GM19324 (cell line): Measurements from ENCODE around the gene FUS.
"Not testable (repeated sequence)": the region's sequence is repeated elsewhere in the genome, so short reads cannot be mapped to it uniquely, and the experiment has no call there.

ENCODE experiments used
- ATAC-seq: cut with Tn5 transposase; IDR thresholded peaks from one replicate; pipeline ENCODE4 v1.9.1; 2021; ENCODE audit warnings: mild to moderate bottlenecking, moderate library complexity; ENCODE audit not compliant: unreplicated experiment, low FRiP score

The FUS gene

GRCh38 chr16:31184888-31185287 lies 4.9 kb downstream of the FUS start:
- no peak for ATAC-seq

DNA sequence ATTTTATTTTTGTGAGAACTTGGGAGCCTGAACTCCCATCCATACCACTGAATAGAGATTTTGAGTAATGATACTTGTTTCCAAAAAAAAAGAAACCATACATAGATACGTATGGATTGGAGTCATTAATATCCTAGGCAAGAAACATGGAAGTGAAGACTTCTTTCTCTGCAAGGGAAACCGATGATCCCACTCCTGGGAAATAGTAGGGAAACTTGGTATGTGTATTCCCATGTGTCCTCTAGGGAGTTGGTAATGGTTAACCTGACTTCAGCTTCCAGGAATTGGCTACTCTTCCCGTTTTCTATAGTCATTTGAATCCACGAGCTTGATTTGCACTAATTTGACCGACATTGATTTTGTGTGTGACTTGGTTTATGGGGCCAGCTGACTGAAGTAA lies 5.4 kb downstream of the FUS start:
- no peak for ATAC-seq

DNA sequence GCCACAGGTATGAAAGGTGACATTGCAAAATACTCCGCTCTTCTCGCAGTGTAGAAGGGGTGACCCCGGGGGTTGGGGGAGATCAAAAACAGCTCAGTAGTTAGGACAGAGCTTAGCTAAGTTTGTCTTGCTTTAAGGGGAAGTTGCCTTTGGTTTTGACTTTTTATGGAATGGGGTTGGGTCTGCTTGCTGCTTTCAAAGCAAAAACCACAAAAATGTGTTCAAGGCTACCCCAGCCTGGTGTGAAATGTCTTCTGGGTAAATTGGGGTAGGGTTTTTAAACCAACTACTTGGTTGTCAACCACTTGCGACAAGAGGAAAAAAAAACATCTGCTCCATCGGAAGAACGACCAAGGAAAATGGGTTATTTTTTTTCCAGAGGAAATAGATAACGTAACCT lies 6.2 kb downstream of the FUS start:
- ATAC-seq = no peak

- no peak for ATAC-seq
Measured at GRCh38 chr16:31186930-31187807, 7.2 kb downstream of the FUS start.

DNA sequence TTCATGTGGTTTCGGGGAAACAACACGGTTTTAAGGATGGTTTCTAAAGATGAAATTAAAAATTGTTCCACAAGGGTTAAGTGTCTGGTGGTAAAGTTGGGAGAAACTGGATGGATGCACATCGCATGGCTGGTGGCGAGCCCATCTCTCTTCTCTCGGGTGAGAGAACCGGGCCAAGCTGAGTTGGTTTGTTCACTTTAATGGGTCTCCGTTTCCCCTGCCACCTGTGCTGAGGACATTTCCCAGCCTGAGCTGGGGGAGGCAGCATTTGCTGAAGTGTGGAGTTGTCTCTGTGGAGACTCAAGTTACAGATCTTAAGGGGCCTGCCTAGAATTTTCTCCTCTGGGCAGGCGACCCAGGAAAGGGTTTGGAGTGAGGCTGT lies 7.9 kb downstream of the FUS start:
- ATAC-seq = no peak

DNA sequence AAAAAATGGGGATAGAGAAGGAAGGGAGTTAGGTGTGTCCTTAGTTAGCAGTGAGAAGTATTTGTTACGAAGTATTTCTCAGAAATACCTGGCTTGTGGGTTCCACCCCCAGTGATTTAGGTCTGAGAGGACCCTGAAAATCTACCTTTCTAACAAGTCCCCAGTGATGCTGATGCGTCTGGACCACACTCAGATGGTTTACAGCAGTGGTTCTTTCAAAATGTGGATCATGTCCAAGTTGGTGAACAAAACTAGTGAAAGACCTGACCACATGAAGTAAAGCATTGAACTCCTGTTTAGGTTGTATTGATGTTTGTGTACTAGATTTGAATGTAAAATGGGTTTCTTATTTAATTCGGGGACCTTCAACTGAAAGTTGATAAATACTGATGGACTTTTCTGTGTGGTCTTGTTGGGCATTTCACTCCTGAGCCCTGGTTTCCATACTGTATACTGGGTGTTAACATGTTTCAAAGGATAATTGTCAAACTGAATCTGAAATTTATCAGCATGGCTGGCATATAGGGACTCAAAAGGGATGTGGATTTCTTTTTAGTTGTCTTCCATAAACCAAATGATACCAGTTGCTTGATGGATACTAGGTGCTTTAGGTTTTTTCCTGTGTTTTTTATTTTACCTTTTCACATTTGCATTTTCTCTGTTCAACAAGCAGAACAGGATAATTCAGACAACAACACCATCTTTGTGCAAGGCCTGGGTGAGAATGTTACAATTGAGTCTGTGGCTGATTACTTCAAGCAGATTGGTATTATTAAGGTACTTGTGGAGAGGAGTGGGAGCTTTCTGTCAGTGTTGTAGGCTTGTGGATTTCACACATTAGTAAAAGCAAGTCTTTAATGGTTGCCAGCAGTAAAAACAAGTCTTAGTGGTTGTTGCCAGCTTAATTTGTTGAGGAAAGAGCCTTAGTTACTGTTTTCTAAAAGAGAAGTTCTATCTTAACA lies 8.8 kb downstream of the FUS start:
- ATAC-seq = no peak

- no peak for ATAC-seq
Measured at GRCh38 chr16:31189412-31189778, 9.5 kb downstream of the FUS start.

DNA sequence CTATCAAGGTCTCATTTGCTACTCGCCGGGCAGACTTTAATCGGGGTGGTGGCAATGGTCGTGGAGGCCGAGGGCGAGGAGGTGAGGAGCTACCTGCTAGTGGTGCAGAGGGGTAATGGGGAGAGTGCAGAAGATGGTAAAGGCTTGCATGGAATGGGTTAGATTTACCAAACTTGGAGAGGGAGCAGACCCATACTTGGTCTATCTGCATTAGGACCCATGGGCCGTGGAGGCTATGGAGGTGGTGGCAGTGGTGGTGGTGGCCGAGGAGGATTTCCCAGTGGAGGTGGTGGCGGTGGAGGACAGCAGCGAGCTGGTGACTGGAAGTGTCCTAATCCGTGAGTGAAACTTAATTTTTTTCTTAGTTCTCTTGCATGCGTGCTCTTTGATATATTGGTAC lies 10.1 kb downstream of the FUS start:
- no peak for ATAC-seq

- no peak for ATAC-seq
Measured at GRCh38 chr16:31190818-31191444, 11.0 kb downstream of the FUS start.

DNA sequence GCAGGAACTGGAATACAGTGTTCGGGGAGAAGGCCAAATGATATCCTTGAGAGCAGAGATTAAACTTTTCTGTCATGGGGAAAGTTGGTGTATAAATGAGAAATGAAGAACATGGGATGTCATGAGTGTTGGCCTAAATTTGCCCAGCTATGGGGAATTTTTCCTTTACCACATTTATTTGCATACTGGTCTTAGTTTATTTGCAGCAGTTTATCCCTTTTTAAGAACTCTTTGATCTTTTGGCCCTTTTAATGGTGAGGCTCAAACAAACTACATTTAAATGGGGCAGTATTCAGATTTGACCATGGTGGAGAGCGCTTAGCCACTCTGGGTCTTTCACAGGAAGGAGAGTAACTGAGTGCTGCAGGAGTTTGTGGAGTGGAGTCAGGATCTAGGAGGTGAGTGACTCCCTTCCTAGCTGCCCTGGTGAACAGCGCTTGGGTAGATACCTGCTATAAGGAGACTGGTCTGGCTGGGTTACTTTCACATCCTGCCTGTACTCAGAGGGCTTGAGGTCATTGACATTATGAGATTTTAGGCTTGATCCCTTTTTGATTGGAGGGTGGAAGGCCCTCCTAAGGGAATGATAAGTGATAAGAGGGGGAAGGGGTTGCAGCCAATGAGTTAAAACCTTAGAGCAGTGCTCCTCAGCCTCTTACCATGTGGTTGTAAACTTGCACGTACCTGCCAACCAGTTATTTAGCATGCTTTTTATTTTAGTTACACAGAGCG lies 11.9 kb downstream of the FUS start:
- no peak for ATAC-seq

GRCh38 chr16:31192856-31193642 lies 13.1 kb downstream of the FUS start:
- no peak for ATAC-seq

- no peak for ATAC-seq
Measured at GRCh38 chr16:31193874-31194273, 13.9 kb downstream of the FUS start.

DNA sequence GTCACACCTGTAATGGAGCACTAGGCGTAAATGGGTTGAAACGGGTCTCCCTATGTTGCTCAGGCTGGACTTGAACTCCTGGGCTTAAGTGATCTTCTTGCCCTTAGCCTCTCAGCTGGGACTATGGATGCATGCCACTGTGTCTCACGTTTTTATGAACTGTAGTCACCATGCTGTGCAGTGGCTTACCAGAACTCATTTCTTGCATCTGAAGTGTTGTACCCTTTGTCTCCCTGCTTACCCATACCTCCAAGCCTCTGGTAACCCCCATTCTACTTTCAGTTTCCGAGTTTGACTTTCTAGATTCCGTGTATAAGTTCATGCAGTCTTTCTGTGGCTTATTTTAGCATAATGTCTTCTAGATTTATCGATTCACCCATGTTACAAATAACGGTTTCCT lies 15.0 kb downstream of the FUS start:
- ATAC-seq = no peak

DNA sequence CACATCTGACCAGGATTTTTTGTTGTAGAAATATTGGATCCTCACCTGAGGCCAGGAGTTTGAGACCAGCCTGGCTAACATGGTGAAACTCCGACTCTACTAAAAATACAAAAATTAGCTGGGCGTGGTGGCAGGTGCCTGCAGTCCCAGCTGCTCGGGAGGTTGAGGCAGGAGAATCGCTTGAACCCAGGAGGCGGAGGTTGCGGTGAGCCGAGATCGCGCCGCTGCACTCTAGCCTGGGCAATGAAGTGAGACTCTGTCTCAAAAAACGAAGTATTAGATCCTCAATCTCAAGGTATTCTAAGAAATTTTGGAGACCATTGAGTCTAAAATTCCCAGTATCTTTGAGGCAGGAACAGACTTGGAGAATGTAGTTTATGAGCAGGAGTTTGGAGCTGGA lies 15.9 kb downstream of the FUS start:
- not testable (repeated sequence) for ATAC-seq

DNA sequence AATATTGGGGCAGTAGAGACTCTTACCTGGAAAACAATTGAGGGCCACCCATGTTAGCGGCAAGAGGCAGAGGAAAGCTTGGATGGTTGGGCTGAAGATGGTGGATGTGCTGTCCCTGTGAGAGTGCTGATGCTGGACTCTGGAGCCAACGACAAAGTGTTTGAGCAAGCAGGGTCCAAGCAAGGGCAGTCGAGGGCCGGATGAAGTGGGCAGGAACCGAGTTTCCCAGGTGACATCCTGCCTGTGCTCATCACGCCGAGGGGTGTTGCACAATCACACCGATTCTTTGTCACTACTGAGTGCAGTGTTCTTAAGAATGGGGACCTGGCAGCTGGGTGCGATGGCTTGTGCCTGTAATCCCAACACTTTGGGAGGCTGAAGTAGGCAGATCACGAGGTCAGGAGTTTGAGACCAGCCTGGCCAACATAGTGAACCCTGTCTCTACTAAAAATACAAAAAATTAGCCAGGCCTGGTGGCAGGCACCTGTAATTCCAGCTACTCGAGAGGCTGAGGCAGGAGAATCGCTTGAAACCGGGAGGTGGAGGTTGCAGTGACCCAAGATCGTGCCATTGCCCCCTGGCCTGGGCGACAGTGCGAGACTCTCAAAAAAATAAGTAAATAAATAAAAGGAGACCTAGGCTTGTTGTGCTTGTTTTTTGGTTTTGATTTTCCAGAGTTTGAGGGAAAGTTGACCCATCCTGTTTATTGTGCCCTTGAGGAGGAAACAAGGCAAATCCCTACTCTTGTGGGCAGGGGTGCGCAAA lies 16.6 kb downstream of the FUS start:
- ATAC-seq = no peak

DNA sequence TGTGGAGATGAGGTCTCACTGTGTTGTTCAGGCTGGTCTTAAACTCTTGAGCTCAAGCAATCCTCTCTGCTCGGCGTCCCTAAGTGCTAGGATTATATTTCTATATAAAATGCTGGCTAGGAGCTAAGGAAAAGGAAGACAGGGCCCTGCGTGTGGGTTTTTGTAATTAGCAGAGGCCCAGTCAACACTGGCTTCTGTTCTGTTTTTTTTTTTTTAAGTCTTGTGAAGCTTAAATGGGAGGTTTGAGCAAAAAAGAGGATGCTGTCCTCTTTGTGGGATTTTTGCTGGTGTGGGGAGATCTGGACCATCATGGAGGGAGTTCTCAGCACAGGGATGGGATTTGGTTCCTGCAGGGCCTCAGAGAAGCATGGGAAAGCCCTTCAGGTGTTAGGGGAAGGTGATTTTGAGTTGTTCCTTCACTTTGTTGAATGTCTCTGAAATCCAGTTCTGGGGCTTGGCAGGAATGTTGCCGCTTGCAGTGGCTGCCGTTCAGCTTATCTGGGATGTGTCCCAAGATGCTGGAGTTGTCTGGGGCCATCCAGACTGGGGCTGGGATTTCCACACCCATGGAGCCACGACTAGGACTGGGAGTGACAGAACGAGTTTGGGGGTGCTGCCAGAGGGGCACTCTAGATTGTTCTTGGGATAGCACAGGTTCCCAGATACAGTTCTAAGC lies 18.4 kb downstream of the FUS start:
- ATAC-seq = no peak

- ATAC-seq = no peak
Measured at GRCh38 chr16:31199430-31200041, 19.6 kb downstream of the FUS start.

GRCh38 chr16:31200111-31200510 lies 20.2 kb downstream of the FUS start:
- not testable (repeated sequence) for ATAC-seq
